ENCODE measurements around the gene PPP3CA.

- TF ChIP-seq CTCF (IDR thresholded peaks at IDR 0.05; ENCODE audit: low read depth, low read length) (no peak), MYC (IDR thresholded peaks at IDR 0.05; ENCODE audit: low read depth, low read length) (no peak)
Measured at GRCh38 chr4:101035487-101035886, 311.8 kb downstream of the PPP3CA start.

All from NB4 (cell line).